ENCODE measurements around the gene FAM50B. TPM values are rescaled to one million over a fixed set of nuclear protein-coding genes. Genes with fewer than 3 reads are reported as not detected.

The FAM50B gene
- total and polyA plus RNA-seq, 2 experiments from 2014 or later: 4.4 to 4.8 TPM

DNA sequence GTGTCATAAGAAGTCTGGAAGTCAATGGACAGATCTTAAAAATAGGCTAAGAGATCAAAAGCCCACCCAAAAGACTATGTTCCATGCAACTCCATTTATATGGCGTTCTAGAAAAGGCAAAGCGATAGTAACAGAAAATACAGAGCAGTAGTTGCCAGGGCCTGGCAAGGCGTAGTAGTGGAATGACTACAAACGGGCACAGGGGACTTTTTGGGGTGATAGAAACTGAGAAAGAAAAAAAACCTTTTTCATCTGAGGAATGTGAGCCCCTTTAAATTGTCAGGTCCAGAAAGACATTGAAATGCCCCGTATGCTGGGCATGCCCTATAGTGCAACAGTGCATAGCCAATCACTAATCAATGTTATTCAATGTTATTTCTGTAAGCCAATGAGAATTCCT lies 47.2 kb upstream of the FAM50B start (continued):
- TF ChIP-seq, protein P1, sequence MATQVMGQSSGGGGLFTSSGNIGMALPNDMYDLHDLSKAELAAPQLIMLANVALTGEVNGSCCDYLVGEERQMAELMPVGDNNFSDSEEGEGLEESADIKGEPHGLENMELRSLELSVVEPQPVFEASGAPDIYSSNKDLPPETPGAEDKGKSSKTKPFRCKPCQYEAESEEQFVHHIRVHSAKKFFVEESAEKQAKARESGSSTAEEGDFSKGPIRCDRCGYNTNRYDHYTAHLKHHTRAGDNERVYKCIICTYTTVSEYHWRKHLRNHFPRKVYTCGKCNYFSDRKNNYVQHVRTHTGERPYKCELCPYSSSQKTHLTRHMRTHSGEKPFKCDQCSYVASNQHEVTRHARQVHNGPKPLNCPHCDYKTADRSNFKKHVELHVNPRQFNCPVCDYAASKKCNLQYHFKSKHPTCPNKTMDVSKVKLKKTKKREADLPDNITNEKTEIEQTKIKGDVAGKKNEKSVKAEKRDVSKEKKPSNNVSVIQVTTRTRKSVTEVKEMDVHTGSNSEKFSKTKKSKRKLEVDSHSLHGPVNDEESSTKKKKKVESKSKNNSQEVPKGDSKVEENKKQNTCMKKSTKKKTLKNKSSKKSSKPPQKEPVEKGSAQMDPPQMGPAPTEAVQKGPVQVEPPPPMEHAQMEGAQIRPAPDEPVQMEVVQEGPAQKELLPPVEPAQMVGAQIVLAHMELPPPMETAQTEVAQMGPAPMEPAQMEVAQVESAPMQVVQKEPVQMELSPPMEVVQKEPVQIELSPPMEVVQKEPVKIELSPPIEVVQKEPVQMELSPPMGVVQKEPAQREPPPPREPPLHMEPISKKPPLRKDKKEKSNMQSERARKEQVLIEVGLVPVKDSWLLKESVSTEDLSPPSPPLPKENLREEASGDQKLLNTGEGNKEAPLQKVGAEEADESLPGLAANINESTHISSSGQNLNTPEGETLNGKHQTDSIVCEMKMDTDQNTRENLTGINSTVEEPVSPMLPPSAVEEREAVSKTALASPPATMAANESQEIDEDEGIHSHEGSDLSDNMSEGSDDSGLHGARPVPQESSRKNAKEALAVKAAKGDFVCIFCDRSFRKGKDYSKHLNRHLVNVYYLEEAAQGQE (IDR thresholded peaks at IDR 0.05; ENCODE audit: unreplicated experiment): no peak
- TF ChIP-seq POLR2AphosphoS5 (IDR thresholded peaks at IDR 0.05; ENCODE audit: low read depth): no peak

DNA sequence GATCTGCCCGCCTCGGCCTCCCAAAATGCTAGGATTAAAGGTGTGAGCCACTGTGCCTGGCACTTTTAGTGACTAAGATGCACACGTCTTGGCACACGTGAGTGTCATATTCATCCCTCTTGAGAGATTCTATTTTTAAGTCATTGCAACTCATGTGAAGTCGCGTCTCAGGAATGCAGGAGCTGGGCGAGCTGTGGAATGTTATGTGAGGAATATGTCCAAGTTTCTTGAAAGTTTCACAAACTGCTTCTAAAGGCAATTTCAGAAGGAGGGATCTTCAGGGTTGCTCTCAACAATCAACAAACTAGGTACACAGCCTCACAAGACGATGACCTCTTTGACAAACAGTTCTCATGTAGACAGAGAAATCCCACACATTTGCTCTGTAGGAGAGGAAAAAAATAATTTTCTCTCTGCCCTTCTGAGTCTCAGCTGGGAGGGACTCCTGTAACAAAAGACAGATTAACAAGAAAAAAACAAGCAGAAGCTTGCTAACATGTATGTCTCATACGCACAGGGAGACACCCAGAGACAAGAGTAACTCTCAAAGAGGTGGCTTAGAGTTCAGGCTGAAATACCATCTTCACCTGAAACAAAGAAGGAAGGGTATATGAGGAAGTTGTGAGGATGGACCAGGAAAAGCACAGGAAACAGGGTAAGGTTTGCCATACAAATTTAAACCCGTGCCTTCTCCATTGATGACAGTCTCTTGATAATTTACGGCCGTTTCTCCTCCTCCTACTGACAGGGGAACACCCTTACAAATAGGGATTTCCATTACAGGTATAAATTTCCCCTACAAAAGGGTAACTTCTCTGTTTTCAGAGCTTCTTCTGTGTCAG lies 45.3 kb upstream of the FAM50B start:
- H3K4me3 Mint-ChIP-seq: no peak overlapping the region
- Histone ChIP-seq H4K20me1 (replicated peaks; ENCODE audit: insufficient read depth) (no peaks in the 10 kb centered on the region), H3K27ac (ENCODE audit: low read depth) (no peak overlapping the region), H3K36me3 (ENCODE audit: insufficient read depth) (no peaks in the 10 kb centered on the region), H2AFZ (no peak overlapping the region; the same call in 1 of the 2 replicates), H3F3A (replicated peaks; ENCODE audit: low read depth) (no peaks in the 10 kb centered on the region), H3K27me3 (ENCODE audit: insufficient read depth) (no peaks in the 10 kb centered on the region), H3K9me2 (ENCODE audit: insufficient read depth) (no peaks in the 10 kb centered on the region), H3K4me1 (ENCODE audit: insufficient read depth) (peaks cover 3% of the 10 kb centered on the region; the same call in 1 of the 2 replicates), H3K79me2 (replicated peaks; ENCODE audit: insufficient read depth) (no peaks in the 10 kb centered on the region), H3K4me2 (no peak overlapping the region), H3K4me3 (no peak overlapping the region)
- peaks cover 15% of the 10 kb centered on the region for H3K4me1 Mint-ChIP-seq
- no peaks in the 10 kb centered on the region for H3K36me3 Mint-ChIP-seq (ENCODE audit: low read depth)
- H3K9me3 Mint-ChIP-seq: no peaks in the 10 kb centered on the region
- DNase-seq (ENCODE audit: low spot score) (no peak), ATAC-seq (no peak)
- TF ChIP-seq, protein P2, sequence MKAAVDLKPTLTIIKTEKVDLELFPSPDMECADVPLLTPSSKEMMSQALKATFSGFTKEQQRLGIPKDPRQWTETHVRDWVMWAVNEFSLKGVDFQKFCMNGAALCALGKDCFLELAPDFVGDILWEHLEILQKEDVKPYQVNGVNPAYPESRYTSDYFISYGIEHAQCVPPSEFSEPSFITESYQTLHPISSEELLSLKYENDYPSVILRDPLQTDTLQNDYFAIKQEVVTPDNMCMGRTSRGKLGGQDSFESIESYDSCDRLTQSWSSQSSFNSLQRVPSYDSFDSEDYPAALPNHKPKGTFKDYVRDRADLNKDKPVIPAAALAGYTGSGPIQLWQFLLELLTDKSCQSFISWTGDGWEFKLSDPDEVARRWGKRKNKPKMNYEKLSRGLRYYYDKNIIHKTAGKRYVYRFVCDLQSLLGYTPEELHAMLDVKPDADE (IDR thresholded peaks at IDR 0.05): no peak
- no peak for TF ChIP-seq CREB1 (CRISPR knock-in tag; IDR thresholded peaks at IDR 0.05; ENCODE audit: low read depth)
- H3K27ac Mint-ChIP-seq: no peak overlapping the region
- H3K27me3 Mint-ChIP-seq (ENCODE audit: insufficient read depth, low read depth, poor library complexity): peaks cover 6% of the 10 kb centered on the region

DNA sequence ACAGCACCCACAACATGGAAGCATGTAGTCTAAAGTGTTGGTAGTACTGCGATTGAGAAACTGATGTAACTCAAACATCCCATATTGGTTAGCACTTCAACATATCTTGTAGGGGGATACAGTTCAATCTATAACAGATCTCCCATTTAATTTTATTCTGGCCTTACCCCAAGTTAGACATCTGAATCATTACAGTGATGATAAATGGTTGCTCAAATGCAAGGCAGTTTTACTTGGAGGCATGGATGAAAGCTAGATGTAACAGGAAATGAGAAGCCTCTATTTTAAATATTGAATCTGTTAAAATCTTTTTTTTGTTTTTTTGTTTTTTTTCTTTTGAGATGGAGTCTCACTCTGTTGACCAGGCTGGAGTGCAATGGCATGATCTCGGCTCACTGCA lies 44.2 kb upstream of the FAM50B start:
- H3K4me1 Mint-ChIP-seq: peaks cover 9% of the 10 kb centered on the region
- DNase-seq (ENCODE audit: low spot score) (no peak), ATAC-seq (no peak)
- Histone ChIP-seq H2AFZ (no peak overlapping the region), H3K4me2 (no peak overlapping the region), H3K4me1 (ENCODE audit: insufficient read depth) (no peaks in the 10 kb centered on the region), H3K79me2 (replicated peaks; ENCODE audit: insufficient read depth) (no peaks in the 10 kb centered on the region), H3K27me3 (ENCODE audit: insufficient read depth) (no peaks in the 10 kb centered on the region), H3K9me2 (ENCODE audit: insufficient read depth) (no peaks in the 10 kb centered on the region), H4K20me1 (replicated peaks; ENCODE audit: insufficient read depth) (no peaks in the 10 kb centered on the region), H3K36me3 (ENCODE audit: insufficient read depth) (no peaks in the 10 kb centered on the region), H3F3A (replicated peaks; ENCODE audit: low read depth) (no peaks in the 10 kb centered on the region), H3K27ac (ENCODE audit: low read depth) (no peak overlapping the region), H3K4me3 (no peak overlapping the region)
- no peak overlapping the region for H3K27ac Mint-ChIP-seq
- H3K4me3 Mint-ChIP-seq: no peak overlapping the region
- H3K36me3 Mint-ChIP-seq (ENCODE audit: low read depth): no peaks in the 10 kb centered on the region
- no peaks in the 10 kb centered on the region for H3K9me3 Mint-ChIP-seq
- peaks cover 4% of the 10 kb centered on the region for H3K27me3 Mint-ChIP-seq (ENCODE audit: insufficient read depth, low read depth, poor library complexity)
- TF ChIP-seq, protein P1 (IDR thresholded peaks at IDR 0.05; ENCODE audit: unreplicated experiment): no peak
- TF ChIP-seq STAT1 (IDR thresholded peaks at IDR 0.05; ENCODE audit: unreplicated experiment): no peak
- TF ChIP-seq, protein P3, sequence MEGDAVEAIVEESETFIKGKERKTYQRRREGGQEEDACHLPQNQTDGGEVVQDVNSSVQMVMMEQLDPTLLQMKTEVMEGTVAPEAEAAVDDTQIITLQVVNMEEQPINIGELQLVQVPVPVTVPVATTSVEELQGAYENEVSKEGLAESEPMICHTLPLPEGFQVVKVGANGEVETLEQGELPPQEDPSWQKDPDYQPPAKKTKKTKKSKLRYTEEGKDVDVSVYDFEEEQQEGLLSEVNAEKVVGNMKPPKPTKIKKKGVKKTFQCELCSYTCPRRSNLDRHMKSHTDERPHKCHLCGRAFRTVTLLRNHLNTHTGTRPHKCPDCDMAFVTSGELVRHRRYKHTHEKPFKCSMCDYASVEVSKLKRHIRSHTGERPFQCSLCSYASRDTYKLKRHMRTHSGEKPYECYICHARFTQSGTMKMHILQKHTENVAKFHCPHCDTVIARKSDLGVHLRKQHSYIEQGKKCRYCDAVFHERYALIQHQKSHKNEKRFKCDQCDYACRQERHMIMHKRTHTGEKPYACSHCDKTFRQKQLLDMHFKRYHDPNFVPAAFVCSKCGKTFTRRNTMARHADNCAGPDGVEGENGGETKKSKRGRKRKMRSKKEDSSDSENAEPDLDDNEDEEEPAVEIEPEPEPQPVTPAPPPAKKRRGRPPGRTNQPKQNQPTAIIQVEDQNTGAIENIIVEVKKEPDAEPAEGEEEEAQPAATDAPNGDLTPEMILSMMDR (conservative IDR thresholded peaks at IDR 0.05; ENCODE audit: low read depth in 2 of 2): no peak

All from GM23338 (cell line).